NCI-H1417 (cell line): ENCODE results near the gene AHNAK2.
A peak's percentile ranks its signal among the peaks of the same experiment; 100 is the strongest.

Source experiments
- DNase-seq, 3 experiments: peaks; one replicate each; lab custom pipeline; 2025; lab: John Stamatoyannopoulos, UW

Gene AHNAK2

DNA sequence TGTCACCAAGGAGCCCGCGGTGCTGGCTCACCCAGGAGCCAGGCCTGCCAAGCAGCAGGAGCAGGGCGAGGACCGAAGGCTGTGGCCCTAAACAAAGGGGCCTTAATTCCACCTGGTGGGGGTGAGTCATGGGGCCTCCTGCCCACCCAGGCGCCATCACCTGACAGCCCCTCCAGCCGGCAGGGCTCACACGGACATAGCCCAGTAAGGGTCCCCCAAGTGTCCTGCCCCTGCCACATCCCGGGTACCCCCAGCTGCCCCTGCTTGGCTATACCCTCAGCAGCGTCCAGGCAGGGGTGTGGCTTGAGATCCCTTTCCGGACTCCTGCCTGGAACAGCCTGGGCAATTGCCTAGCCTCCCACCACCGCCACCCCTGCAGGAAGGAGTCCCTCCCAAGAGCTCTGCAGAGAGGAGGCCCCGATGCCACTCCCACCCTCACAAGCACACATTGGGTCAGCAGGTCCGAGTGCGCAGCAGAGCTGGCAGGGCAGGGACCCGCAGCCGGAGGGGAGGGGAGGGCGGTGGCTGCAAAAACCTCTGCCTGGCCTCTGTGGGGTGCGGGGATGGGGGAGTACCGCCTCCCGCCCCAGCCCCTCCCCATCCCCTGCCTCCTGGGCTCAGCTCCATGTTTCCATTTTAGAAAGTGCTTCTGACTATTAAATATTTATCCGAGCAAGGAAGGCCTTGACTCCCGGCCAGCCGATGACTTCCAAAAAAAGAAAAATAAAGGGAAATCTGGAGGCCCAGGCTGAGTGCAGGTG, 4.6 kb downstream of the AHNAK2 start:
- DNase-seq = no peak

GRCh38 chr14:104973135-104973384, 5.1 kb downstream of the AHNAK2 start:
- DNase-seq = peak in 2 of 3 experiments; percentile 36 to 51

DNA sequence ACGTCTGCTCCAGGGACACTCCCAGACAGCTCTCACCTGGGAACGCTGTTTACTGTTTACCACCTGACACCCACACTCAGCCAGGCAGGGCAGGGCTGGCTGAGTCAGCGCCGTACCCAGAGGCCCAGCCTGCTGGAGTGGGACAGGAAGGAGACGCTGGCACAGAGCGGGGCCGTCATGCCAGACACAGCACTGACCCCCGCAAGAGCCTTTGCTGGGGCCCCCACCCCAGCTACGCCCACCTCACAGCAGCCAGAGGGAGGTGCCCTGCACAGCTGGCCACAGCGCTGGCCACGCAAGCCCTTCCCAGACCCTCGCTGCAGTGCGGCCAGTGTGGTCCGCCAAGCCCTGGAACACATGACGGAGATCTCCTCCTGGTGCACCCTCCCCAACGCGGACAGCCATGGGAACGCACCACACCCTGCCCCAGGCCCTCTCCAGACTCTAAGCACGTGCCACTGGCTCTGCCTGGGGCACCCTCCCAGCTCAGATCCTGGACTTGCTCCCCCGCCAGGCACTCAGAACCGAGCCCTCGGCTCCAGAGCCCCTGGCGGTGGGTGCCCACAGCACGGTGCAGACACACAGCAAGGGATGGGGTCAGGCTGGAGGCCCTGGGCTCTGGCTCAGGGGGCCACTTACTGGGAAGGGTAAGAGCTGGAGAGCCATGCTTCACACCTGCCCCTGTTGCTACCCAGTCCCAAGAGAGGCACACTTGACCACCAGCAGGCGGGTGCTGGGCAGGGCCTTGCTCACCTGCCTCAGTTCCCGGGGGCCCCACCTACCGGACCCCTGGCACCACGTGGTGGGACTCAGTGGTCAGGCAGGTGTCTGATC, 5.7 kb downstream of the AHNAK2 start:
- peak in 1 of 3 experiments; percentile 46 for DNase-seq

GRCh38 chr14:104971447-104972240, 6.5 kb downstream of the AHNAK2 start:
- DNase-seq = no peak

DNA sequence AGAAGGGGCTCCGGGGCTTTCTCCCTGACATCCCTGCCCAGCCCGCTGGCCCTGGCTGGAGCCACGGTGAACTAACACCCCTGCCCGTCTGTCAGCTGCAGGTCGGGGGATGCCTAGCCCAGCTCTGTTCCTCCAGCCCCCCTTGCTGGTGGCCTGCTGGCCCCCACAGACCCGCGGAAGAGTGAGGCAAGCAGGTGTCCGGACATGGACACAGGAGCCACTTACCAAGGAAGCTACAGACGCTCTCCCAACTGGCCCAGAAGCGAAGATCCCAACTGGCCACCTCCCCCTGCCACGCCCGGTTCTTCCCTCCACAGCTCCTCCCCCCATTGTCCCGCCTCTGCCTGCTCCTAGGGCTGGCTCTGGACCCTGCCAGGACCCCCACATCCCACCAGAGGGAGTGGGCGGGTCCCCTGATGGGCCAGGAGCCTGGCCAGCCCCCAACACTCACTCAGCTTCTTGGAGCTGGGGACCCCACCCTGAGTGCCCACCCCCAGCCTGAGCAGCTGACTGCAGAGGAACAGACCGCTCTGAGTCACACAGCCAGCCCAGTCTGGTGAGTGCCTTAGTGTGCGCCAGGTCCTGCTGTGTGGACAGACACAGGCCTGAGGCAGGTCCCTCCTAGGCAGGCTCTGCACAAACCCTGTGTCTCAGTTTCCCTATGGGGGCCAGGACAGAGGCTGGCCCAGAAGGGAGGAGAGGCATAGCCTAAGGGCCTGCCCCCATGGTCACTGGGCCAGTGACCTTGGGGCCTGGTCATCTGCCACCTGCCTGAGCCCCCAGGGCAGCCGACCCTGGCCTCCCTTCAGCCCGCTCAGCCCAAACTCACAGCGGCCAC, 7.7 kb downstream of the AHNAK2 start:
- no peak for DNase-seq

DNA sequence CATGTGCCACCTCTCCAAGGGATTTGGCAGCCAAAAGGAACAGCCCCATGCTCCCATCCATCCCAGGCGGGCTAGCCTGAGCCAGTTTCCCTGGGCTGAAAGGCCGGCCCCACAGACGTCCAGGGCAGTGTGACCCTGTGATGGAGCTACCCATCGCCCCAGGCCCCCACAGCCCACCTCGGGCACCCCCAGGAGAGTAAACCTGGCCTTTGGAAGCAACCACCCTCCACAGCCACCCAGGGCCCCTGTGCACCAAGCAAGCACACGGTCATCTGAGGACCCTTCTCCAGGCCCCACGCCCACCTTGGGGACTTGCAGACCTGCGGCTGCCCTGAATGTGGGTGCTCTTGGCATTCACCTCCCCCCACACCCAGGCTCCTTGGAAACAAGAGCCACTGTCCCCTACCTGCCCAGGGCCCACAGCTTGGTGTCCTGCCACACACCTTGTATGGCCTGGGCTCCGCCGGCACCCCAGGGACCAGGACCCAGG, 8.4 kb downstream of the AHNAK2 start:
- no peak for DNase-seq

DNA sequence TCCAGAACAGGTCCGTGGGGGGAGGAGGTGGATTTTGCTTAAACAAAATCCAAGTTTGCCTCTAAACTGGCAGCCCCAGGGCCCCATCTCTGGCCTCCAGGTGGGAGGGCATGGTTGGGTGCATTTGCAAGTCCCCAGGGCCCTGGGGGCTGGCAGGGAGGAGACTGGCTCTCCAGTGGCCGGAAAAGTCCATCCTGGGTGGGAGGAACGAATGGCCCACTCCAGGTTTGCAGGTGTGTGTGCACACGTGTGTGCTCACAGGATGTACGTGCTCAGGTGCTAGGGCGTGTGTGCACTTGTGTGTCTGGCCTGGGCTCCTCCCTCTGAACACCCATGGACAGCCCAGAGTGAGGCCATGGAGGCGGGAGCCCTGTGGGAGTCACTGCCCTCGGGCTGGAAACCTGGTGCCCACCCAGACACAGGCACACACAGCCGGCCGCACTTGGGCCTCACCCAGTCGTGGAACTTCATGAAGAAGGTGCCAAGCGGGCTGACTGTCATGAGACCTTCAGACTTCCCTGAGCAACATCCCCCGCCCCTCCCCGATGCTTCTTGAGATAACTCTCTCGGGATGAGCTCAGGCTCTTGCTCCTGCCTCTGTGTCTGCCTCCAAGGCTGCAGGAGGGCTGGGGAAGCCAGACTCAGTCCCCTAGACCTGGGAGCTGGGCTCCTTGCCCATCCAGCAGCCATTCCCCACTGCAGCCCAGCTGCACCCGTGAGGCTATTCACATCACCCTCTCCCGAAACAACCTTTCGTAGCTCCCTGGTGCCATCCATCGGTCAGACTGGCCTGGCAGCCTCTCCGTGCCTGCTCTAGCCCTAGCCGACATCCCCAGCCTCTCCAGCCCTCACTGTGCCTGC, 9.4 kb downstream of the AHNAK2 start:
- peak in 1 of 3 experiments; percentile 8 for DNase-seq

DNA sequence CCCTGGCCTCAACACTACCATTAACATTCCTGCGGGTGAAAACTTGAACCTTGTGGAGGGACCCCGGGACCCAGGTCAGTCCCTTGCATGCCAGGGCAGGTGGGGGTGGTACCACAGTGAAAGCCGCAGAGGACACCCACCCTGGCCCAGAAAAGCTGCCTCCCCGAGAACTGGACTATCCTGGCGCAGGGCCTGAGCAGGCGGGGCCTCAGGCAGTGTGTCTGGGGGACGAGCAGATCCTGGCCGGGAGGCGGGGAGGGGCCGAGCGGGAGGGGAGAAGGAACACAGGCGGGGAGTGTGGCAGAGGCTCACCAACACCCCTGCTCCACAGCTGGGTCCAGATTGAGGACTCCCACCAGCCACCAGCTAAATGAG, 10.0 kb downstream of the AHNAK2 start:
- DNase-seq = no peak

DNA sequence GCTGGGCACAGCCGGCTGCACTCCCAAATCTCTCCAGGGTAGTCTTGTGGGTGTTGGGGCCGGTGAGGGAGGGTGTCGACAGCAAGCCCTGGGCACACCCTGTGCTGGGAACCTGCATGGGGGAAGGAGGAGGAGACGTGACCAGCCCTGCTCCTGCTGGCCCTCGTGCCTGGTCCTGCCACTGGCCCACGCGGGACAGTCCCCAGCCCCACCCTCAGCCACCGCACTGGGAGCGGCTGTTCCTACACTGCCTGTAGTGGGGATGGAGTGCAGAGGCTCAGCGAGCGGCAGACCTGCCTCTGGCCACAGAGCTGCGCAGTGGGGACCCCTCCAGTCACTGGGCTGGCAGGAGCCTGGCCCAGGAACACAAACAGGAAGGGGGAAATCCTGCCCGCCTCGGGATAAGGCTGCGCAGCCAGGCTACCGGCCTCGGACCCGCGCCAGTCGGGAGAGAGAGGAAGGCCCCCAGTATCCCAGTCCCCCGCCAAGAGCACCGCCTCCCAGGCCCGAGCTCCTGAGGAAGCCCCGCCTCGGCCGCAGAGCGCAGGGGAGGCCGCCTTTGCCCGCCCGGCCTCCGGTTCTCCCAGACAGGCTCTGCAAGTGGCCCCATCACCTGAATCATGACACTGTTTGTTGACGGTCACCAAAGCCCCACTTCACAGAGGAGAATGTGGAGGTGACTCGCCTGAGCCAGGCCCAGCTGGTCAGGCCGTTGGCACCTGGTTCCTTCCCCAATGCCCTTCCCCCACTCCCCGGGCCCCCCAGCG, 10.6 kb downstream of the AHNAK2 start:
- no peak for DNase-seq

- DNase-seq = no peak
Measured at GRCh38 chr14:104966981-104967385, 11.2 kb downstream of the AHNAK2 start.

DNA sequence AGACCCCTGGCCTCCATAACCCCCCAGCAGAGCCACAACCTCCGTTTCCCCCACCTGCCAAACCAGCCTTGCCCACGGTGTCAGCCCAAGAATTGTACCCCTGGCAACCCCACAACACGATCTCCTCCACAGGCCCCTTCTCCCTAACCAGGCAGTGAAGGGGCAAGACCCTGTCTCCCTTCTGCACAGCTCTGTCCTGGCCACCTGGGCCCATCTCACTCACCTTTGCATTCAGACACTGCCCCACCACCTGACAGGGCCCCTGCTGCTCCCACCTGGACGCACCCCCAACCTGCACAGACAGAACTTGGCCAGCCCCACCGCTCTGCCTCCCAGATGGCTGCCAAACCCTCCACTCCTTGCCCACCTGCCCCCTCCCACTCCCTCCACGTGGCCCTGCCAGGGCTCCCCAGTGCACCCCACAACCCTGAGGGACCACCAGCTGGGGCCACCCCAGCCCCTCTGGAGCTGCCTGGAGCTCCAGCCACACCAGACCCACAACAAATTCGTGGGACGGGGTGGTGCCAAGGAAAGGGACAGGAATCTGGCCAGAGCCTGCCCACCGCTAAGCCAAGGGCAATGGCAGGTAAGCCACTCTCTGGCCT, 11.8 kb downstream of the AHNAK2 start:
- DNase-seq = no peak

DNA sequence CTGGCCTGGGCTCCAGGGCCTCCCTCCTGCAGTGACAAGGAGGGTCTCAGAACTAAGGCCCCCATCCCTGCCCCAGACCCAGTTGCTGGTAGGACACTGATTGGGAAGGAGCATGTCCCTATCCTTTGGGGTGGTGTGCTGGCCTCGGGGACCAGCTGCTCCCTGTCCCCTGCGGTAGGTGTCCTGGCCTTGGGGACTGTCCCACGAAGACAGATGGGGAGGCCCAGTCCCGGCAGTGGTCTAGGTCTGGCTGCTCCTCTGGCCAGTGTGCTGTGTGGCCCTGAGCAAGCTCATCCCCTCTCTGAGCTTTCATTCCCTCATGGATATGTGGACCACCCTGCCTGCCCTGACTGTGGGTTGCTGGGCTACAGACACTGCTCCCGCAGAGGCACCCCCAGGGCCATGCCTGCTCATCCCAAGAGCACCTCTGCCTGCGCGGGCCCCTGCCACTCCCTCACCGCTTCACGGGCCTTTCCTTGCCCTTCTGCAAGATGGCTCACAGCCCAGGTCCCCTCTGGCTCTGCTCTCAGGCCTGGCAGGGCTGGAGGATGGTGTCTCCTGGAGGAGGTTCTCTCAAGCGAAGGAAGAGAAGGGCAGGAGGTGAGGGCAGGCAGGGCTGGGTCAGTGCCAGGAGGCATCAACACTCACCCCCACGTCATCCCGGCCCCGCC, 12.5 kb downstream of the AHNAK2 start:
- no peak for DNase-seq

DNA sequence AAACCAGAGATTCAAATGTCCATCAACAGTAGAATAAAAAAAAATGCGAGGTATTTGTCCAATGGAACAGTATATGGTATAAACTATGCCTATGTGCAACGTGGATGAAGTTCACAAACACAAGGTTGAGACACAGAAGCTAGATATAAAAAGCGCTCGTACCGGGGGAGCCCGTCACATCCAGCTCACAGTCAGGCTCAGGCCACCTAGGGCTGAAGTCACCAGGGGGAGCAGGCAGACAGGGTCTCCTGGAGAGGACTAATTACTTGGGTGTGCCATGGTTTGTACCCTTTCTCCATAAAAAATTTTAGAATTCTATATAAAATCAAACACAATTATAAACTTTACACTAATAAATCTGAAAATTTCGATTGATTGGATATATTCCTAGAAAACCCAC, 13.6 kb downstream of the AHNAK2 start:
- no peak for DNase-seq

DNA sequence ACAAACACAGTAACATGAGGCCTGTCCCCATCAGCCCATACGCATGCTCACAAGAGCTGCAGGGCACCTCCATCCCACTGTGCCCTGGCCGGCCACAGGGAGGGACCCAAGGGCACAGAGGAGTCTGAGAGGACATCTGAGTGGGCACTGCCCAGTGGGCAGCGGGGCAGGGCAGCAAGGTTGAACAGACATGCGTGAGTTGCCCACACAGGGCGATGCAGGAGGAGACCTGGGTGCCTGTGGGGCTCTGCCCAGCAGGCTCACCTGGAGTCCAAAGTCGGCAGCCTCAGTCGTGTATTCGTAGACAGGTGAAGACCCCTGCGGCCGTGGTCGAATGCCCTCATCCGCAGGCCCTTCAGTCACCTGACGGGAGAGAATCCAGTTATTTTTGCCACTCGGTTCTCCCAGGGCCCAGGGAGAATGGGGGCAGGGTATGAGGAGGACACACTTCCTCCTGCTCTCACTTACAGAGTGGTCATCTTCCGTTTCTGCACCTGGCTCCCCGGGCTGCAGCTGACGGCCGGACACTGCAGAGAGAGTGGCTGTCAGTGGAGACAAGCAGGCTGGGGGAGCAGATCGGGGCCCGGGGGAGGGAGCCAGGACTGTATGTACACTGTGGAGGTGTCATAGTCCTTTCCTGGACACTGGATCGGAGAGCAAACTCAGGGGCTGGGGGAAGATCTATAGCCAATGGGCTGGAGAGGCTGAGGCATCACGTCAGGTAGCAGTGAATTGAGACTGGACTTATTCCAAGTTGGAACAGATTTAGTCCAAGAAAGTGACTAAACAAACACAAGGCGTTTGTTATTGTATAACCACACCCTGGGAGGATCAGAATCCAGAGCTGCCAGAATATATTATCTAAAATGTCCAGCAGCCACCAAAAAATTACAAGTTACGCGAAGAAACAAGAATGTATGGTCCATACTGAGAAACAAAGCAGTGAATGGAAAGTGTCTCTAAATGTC, 20.7 kb downstream of the AHNAK2 start:
- no peak for DNase-seq

GRCh38 chr14:104956290-104956890, 21.8 kb downstream of the AHNAK2 start:
- no peak for DNase-seq

GRCh38 chr14:104955396-104955770, 22.8 kb downstream of the AHNAK2 start:
- DNase-seq = no peak

- DNase-seq = no peak
Measured at GRCh38 chr14:104954746-104955395, 23.3 kb downstream of the AHNAK2 start.
